ENCODE data around the gene UBE2D1.

Gene UBE2D1

DNA sequence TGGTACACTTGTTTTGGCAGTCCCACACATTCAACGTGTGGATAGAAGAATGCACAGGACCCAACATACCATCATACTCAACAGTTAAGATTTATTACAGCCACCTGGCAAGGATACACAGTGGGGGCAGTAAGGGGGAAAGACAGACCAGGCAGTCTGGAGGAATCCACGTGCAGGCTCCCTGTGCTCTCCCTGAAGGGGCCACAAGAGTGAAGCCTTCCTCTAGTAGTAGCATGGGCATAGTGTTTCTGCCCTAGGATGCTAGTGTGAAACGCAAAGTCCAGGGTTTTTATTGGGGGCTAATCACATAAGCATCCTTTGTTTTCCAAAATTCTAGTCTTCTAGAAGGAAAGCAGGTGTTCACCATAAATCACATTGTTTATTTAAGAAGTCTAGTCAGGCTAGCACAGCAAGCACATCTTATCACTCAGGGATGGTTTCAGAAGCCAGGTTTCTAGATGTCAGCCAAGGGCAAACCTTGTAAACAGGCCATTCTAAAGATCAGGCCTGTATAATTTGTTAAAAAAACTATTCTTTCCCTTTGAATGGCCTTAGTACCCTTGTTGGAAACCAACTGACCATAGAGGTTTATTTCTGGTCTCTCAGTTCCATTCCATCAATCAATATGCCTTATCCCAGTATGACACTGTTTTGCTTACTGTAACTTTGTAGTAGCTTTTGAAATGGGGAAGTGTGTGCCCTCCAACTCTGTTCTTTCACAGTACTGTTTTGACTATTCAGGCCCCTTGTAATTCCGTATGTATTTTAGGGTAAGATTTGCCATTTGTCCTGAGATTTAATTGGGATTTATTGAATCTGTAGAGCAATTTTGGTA lies 38.0 kb downstream of the UBE2D1 start:
- TF ChIP-seq, protein P1, sequence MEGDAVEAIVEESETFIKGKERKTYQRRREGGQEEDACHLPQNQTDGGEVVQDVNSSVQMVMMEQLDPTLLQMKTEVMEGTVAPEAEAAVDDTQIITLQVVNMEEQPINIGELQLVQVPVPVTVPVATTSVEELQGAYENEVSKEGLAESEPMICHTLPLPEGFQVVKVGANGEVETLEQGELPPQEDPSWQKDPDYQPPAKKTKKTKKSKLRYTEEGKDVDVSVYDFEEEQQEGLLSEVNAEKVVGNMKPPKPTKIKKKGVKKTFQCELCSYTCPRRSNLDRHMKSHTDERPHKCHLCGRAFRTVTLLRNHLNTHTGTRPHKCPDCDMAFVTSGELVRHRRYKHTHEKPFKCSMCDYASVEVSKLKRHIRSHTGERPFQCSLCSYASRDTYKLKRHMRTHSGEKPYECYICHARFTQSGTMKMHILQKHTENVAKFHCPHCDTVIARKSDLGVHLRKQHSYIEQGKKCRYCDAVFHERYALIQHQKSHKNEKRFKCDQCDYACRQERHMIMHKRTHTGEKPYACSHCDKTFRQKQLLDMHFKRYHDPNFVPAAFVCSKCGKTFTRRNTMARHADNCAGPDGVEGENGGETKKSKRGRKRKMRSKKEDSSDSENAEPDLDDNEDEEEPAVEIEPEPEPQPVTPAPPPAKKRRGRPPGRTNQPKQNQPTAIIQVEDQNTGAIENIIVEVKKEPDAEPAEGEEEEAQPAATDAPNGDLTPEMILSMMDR (IDR thresholded peaks at IDR 0.05; ENCODE audit: low read length, missing control alignments): no peak
- no peak for DNase-seq (ENCODE audit: low read depth)
- H3K4me3 ChIP-seq (replicated peaks; ENCODE audit: low read depth, low read length): no peak overlapping the region

GRCh38 chr10:58373442-58373827 lies 38.6 kb downstream of the UBE2D1 start:
- no peak overlapping the region for H3K4me3 ChIP-seq (replicated peaks; ENCODE audit: low read depth, low read length)
- TF ChIP-seq, protein P1 (IDR thresholded peaks at IDR 0.05; ENCODE audit: low read length, missing control alignments): no peak
- no peak for DNase-seq (ENCODE audit: low read depth)

GRCh38 chr10:58382489-58382995 lies 47.7 kb downstream of the UBE2D1 start:
- TF ChIP-seq, protein P1 (IDR thresholded peaks at IDR 0.05; ENCODE audit: low read length, missing control alignments): no peak
- no peak overlapping the region for H3K4me3 ChIP-seq (replicated peaks; ENCODE audit: low read depth, low read length)
- no peak for DNase-seq (ENCODE audit: low read depth)

- TF ChIP-seq, protein P1 (IDR thresholded peaks at IDR 0.05; ENCODE audit: low read length, missing control alignments): no peak
- DNase-seq (ENCODE audit: low read depth): no peak
- H3K4me3 ChIP-seq (replicated peaks; ENCODE audit: low read depth, low read length): peak overlapping the region; percentile 72
These were observed 49.3 kb downstream of the UBE2D1 start for GRCh38 chr10:58384095-58384494.

DNA sequence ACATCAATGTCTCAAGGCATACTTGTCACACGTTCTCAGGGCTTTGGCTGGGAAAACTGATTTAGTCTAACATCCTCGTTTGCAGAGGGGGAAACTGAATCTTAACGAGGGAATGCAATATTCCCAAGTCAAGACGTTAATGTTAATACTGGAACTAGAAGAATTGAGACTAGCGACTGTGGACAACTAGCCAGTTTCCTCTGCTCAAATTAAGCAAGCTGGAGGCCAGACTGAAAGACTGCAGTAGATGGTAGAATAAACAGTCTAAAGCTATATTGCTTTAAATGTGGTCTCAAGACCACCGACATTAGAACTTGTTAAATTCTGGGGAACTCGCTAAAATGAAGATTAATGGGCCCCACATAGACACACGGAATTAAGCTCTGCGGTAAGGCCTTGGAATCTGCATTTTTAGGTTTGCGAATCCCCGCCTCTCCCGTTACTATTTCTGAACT lies 49.8 kb downstream of the UBE2D1 start:
- DNase-seq (ENCODE audit: low read depth): no peak
- peak overlapping the region; percentile 72 for H3K4me3 ChIP-seq (replicated peaks; ENCODE audit: low read depth, low read length)
- TF ChIP-seq, protein P1 (IDR thresholded peaks at IDR 0.05; ENCODE audit: low read length, missing control alignments): no peak

GRCh38 chr10:58384999-58385783 lies 50.4 kb downstream of the UBE2D1 start, which contains the start of gene TFAM:
TFAM (plus strand) TSS chr10:58385410; CDS start chr10:58385548, 138 bp downstream.
- TF ChIP-seq, protein P1 (IDR thresholded peaks at IDR 0.05; ENCODE audit: low read length, missing control alignments): peak; percentile 52
- peak; percentile 95 for DNase-seq (ENCODE audit: low read depth)
- peak within 1 kb of the TSS; percentile 72 for H3K4me3 ChIP-seq (replicated peaks; ENCODE audit: low read depth, low read length)

Measured in fibroblast of pulmonary artery (primary cell).